Measurements from ENCODE around the gene KRTAP5-9. TPM values are rescaled to one million over a fixed set of nuclear protein-coding genes. Genes with fewer than 3 reads are reported as not detected.
A peak's percentile ranks its signal among the peaks of the same experiment; 100 is the strongest.
"Not testable (repeated sequence)": the region's sequence is repeated elsewhere in the genome, so short reads cannot be mapped to it uniquely, and the experiment has no call there.

Gene KRTAP5-9
- total and polyA plus RNA-seq, 9 of the 15 experiments (the other 6 are each of a cell fraction or from before 2014, with no cell fraction given): not detected

GRCh38 chr11:71574418-71574817, 26.2 kb downstream of the KRTAP5-9 start (continued):
- TF ChIP-seq ZNF436 (CRISPR knock-in tag; IDR thresholded peaks at IDR 0.05): no peak
- no peak for TF ChIP-seq RB1 (IDR thresholded peaks at IDR 0.05; ENCODE audit: low read depth)
- TF ChIP-seq MCM7 (IDR thresholded peaks at IDR 0.05): no peak
- no peak for TF ChIP-seq HNRNPUL1 (IDR thresholded peaks at IDR 0.05; ENCODE audit: low read length)
- no peak for TF ChIP-seq ZFX (CRISPR knock-in tag; IDR thresholded peaks at IDR 0.05)

- Histone ChIP-seq H3K36me3 (ENCODE audit: control insufficient read depth, insufficient read depth, low read length) (no peaks in the 10 kb centered on the region), H3K4me1 (replicated peaks in 1 of 2; ENCODE audit: control insufficient read depth in 2 of 2, insufficient read depth in 2 of 2, low read length in 2 of 2) (no peaks in the 10 kb centered on the region), H3K27me3 (ENCODE audit: control insufficient read depth in 2 of 2, insufficient read depth in 2 of 2, low read length in 2 of 2) (peaks cover 39 to 59% of the 10 kb centered on the region in 2 experiments), H3K9me1 (ENCODE audit: control insufficient read depth, insufficient read depth, low read length) (no peaks in the 10 kb centered on the region), H3K79me2 (ENCODE audit: control insufficient read depth, insufficient read depth, low read length) (no peaks in the 10 kb centered on the region), H3K4me3 (no peak overlapping the region), H2AFZ (ENCODE audit: low read depth, low read length) (no peak overlapping the region), H3K4me2 (ENCODE audit: insufficient read depth, low read length) (no peak overlapping the region), H3K9ac (ENCODE audit: insufficient read depth in 1 of 2, low read depth in 2 of 2, low read length in 2 of 2) (no peak overlapping the region), H3K9me3 (replicated peaks; ENCODE audit: control insufficient read depth, insufficient read depth, low read depth, low read length) (no peaks in the 10 kb centered on the region), H3K27ac (ENCODE audit: extremely low read depth, low read depth, low read length) (no peak overlapping the region), H4K20me1 (replicated peaks; ENCODE audit: control insufficient read depth, insufficient read depth, low read length) (no peaks in the 10 kb centered on the region)
- intact Hi-C loops (cut with micrococcal nuclease) (no loop called here), in situ Hi-C loops (cut with MboI) (loop anchor here (25.0 kb wide), 1 partner anchor 861 kb away; the partner anchor contains the start of gene CLPB)
- ChIA-PET POLR2A (interaction anchor here (0.6 kb wide), 1 partner anchor 1110 kb away, joined by 3 read pairs; no protein-coding TSS in a partner anchor), CTCF (ENCODE audit: low intra/inter-chr PET ratio) (no interaction called here)
- BruUV-seq (replicated peaks): no TSS peak
- DNase-seq (ENCODE audit: extremely low read depth in 1 of 4, low spot score in 3 of 4) (no peak), ATAC-seq (no peak), FAIRE-seq (no peak)
- TF ChIP-seq ATF3 (IDR thresholded peaks at IDR 0.05) (peak; percentile 31; the same call in 1 of the 2 replicates), ATF3 (CRISPR knock-in tag; conservative IDR thresholded peaks at IDR 0.05) (no peak), SP2 (IDR thresholded peaks at IDR 0.05; ENCODE audit: extremely low read depth, low read depth, low read length, poor library complexity, severe bottlenecking) (no peak), ZNF253 (CRISPR knock-in tag; conservative IDR thresholded peaks at IDR 0.05) (no peak)
- 0% methylated on average over 4 of the region's 4 CpGs for WGBS (ENCODE audit: insufficient coverage, low coverage, missing lambda C conversion rate)
Measured at GRCh38 chr11:71575723-71576424, 27.7 kb downstream of the KRTAP5-9 start.

GRCh38 chr11:71576688-71577465, 28.7 kb downstream of the KRTAP5-9 start:
- H3K27ac ChIP-seq (ENCODE audit: extremely low read depth, low read depth, low read length); FAIRE-seq; CTCF ChIA-PET (ENCODE audit: low intra/inter-chr PET ratio); H3K9ac ChIP-seq (ENCODE audit: insufficient read depth in 1 of 2, low read depth in 2 of 2, low read length in 2 of 2); H3K4me3 ChIP-seq; H3K9me1 ChIP-seq (ENCODE audit: control insufficient read depth, insufficient read depth, low read length); POLR2A ChIA-PET; H4K20me1 ChIP-seq (replicated peaks; ENCODE audit: control insufficient read depth, insufficient read depth, low read length); H3K4me1 ChIP-seq (replicated peaks in 1 of 2; ENCODE audit: control insufficient read depth in 2 of 2, insufficient read depth in 2 of 2, low read length in 2 of 2); H3K79me2 ChIP-seq (ENCODE audit: control insufficient read depth, insufficient read depth, low read length); BruUV-seq (replicated peaks); H3K9me3 ChIP-seq (replicated peaks; ENCODE audit: control insufficient read depth, insufficient read depth, low read depth, low read length); intact Hi-C loops (cut with micrococcal nuclease); H2AFZ ChIP-seq (ENCODE audit: low read depth, low read length); H3K36me3 ChIP-seq (ENCODE audit: control insufficient read depth, insufficient read depth, low read length); H3K4me2 ChIP-seq (ENCODE audit: insufficient read depth, low read length); ATAC-seq; DNase-seq (ENCODE audit: extremely low read depth in 1 of 4, low spot score in 3 of 4): not testable (repeated sequence)
- under 1% methylated on average over 26 of the region's 41 CpGs for whole genome bisulfite sequencing (ENCODE audit: insufficient coverage, low coverage, missing lambda C conversion rate)
- peaks cover 37 to 56% of the 10 kb centered on the region in 2 experiments for H3K27me3 ChIP-seq (ENCODE audit: control insufficient read depth in 2 of 2, insufficient read depth in 2 of 2, low read length in 2 of 2)
- in situ Hi-C loops (cut with MboI): loop anchor here (25.0 kb wide), 1 partner anchor 860 kb away; the partner anchor contains the start of gene CLPB
